Measurements from ENCODE around the gene DEPDC5.

DNA sequence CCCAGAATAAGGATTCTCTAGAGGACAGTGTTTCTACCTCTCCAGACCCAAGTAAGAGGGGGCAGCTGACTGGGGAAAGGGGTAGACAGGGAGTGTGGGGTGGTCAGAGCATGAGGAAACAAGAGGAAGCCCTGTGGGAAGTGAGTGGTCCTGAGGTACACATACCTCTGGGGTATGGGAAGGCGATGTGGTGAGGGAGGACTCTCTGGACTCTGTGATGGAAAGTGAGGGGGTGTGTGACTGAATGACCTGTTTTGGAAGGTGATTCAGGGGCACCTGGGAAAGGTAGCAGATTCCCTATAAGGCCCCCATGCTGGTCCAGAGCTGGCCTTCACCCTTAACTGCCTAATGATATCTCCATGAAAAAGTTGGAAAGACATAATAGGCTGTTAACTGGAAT lies 80.1 kb downstream of the DEPDC5 start:
- TF ChIP-seq YY1 (IDR thresholded peaks at IDR 0.05; ENCODE audit: insufficient read depth, insufficient read length) (no peak), ZNF274 (IDR thresholded peaks at IDR 0.05; ENCODE audit: low read depth, low read length) (no peak)

All from NT2/D1 (cell line).